ENCODE results near the gene SYT8. TPM values are rescaled to one million over a fixed set of nuclear protein-coding genes. Genes with fewer than 3 reads are reported as not detected.

The SYT8 gene
- total and polyA plus RNA-seq, 2 of the 8 experiments (the other 6 are each of a cell fraction or from before 2014, with no cell fraction given), result not detected

- no peaks in the 10 kb centered on the region for H3K79me2 ChIP-seq (ENCODE audit: control insufficient read depth in 1 of 2, insufficient read depth in 2 of 2, low read length in 2 of 2)
- no peak overlapping the region for H2AFZ ChIP-seq (ENCODE audit: low read length)
- no peak overlapping the region for H3K4me3 ChIP-seq (ENCODE audit: extremely low read depth in 1 of 4, insufficient read depth in 2 of 4, low read depth in 3 of 4, low read length in 4 of 4)
- H3K9me3 ChIP-seq (ENCODE audit: insufficient read depth in 2 of 2, low read depth in 1 of 2, low read length in 1 of 2), result no peaks in the 10 kb centered on the region
- no peak overlapping the region for H3K27ac ChIP-seq (ENCODE audit: low read depth, low read length)
- no peak overlapping the region for H3K4me2 ChIP-seq (ENCODE audit: insufficient read depth in 1 of 2, low read depth in 2 of 2, low read length in 2 of 2)
- H4K8ac ChIP-seq (ENCODE audit: extremely low read depth, insufficient read depth, low read length), result no peak overlapping the region
- H3K18ac ChIP-seq (ENCODE audit: extremely low read depth, low read length), result no peak overlapping the region
- no peak overlapping the region for H2BK5ac ChIP-seq (ENCODE audit: low read depth, low read length)
- H2BK120ac ChIP-seq (replicated peaks; ENCODE audit: low read depth, low read length), result no peak overlapping the region
- H2BK12ac ChIP-seq (ENCODE audit: low read depth, low read length), result no peak overlapping the region
- ChIA-PET POLR2A (ENCODE audit: partially characterized antibody) (interaction anchor here (1.0 kb wide), 1 partner anchor 22 kb away, joined by 4 read pairs; no protein-coding TSS in a partner anchor), CTCF (ENCODE audit: partially characterized antibody) (interaction anchor here (0.6 to 15.7 kb wide), 10 partner anchors 9 to 297 kb away, joined by 3 to 232 read pairs (median 6); no protein-coding TSS in a partner anchor)
- H3K9ac ChIP-seq (replicated peaks in 1 of 4; ENCODE audit: extremely low read depth in 1 of 4, low read depth in 3 of 4, low read length in 3 of 4), result no peak overlapping the region
- 86% methylated on average over 10 of the region's 13 CpGs; no CpG with 5 or more reads in 1 of the 2 experiments for WGBS, 2 experiments (ENCODE audit: extremely low coverage in 1 of 2, insufficient coverage in 1 of 2, insufficient read length in 1 of 2, insufficient replicate concordance in 2 of 2, low coverage in 1 of 2, low lambda C conversion rate in 2 of 2, missing lambda C conversion rate in 1 of 2)
- H3K4me1 ChIP-seq (replicated peaks in 1 of 4; ENCODE audit: control insufficient read depth in 3 of 4, insufficient read depth in 4 of 4, low read length in 3 of 4), result 0 out of 7 replicates have a peak, but pooled peaks cover 0 to 3% (median 0%) of the 10 kb centered on the region in 4 experiments
- H4K20me1 ChIP-seq (replicated peaks in 1 of 2; ENCODE audit: control insufficient read depth in 1 of 2, insufficient read depth in 2 of 2, low read length in 2 of 2), result no peaks in the 10 kb centered on the region
- H2BK15ac ChIP-seq (ENCODE audit: low read length), result no peak overlapping the region
- no peak overlapping the region for H4K5ac ChIP-seq (ENCODE audit: insufficient read length, low read depth, low read length)
- H2BK20ac ChIP-seq (ENCODE audit: low read length), result no peak overlapping the region
- H3K14ac ChIP-seq (ENCODE audit: insufficient read length), result no peak overlapping the region
- no peak overlapping the region for H3K4ac ChIP-seq (replicated peaks; ENCODE audit: insufficient read length, low read depth, low read length)
- FAIRE-seq (no peak), DNase-seq (ENCODE audit: low read depth in 1 of 2, low spot score in 2 of 2) (no peak)
- no peaks in the 10 kb centered on the region for H3K36me3 ChIP-seq (ENCODE audit: control insufficient read depth in 2 of 4, insufficient read depth in 4 of 4, low read length in 3 of 4)
- no peak overlapping the region for H4K91ac ChIP-seq (replicated peaks; ENCODE audit: insufficient read length, low read length)
- H3K23me2 ChIP-seq (ENCODE audit: low read depth, low read length), result peaks cover 5% of the 10 kb centered on the region; the same call in 1 of the 2 replicates
- H2AK5ac ChIP-seq (ENCODE audit: low read depth, low read length), result no peak overlapping the region
- H3K27me3 ChIP-seq (replicated peaks in 1 of 4; ENCODE audit: control insufficient read depth in 3 of 4, extremely low read depth in 1 of 4, insufficient read depth in 3 of 4, low read length in 3 of 4), result no peaks in the 10 kb centered on the region; a peak in 1 of 7 replicates
- H3K23ac ChIP-seq (ENCODE audit: insufficient read length), result no peak overlapping the region
- no peaks in the 10 kb centered on the region for H3K79me1 ChIP-seq (ENCODE audit: low read depth, low read length)
- no peak overlapping the region for H3K56ac ChIP-seq (replicated peaks; ENCODE audit: insufficient read length, low read depth, low read length)
- TF ChIP-seq JUN (IDR thresholded peaks at IDR 0.05; ENCODE audit: low read depth, low read length) (no peak), POLR2A (IDR thresholded peaks at IDR 0.05; ENCODE audit: control extremely low read depth in 1 of 2, low read depth in 2 of 2, low read length in 2 of 2) (no peak), RFX5 (IDR thresholded peaks at IDR 0.05; ENCODE audit: borderline replicate concordance, low read depth, low read length) (no peak), JUND (IDR thresholded peaks at IDR 0.05; ENCODE audit: low read length) (no peak), CBX5 (IDR thresholded peaks at IDR 0.05; ENCODE audit: low read depth, low read length) (no peak), SAP30 (IDR thresholded peaks at IDR 0.05; ENCODE audit: insufficient read depth, insufficient replicate concordance, low read length) (no peak), KDM5A (IDR thresholded peaks at IDR 0.05; ENCODE audit: low read length) (no peak), TCF12 (IDR thresholded peaks at IDR 0.05; ENCODE audit: low read depth, low read length) (no peak), TAF1 (IDR thresholded peaks at IDR 0.05; ENCODE audit: low read depth, low read length) (no peak), SIN3A (conservative IDR thresholded peaks at IDR 0.05 in 1 of 2, IDR thresholded peaks at IDR 0.05 in 1 of 2; ENCODE audit: low read depth in 1 of 2, low read length in 2 of 2) (no peak)
Measured at GRCh38 chr11:1856306-1857005, 21.7 kb downstream of the SYT8 start.
